ENCODE results near the gene ZNF575.

DNA sequence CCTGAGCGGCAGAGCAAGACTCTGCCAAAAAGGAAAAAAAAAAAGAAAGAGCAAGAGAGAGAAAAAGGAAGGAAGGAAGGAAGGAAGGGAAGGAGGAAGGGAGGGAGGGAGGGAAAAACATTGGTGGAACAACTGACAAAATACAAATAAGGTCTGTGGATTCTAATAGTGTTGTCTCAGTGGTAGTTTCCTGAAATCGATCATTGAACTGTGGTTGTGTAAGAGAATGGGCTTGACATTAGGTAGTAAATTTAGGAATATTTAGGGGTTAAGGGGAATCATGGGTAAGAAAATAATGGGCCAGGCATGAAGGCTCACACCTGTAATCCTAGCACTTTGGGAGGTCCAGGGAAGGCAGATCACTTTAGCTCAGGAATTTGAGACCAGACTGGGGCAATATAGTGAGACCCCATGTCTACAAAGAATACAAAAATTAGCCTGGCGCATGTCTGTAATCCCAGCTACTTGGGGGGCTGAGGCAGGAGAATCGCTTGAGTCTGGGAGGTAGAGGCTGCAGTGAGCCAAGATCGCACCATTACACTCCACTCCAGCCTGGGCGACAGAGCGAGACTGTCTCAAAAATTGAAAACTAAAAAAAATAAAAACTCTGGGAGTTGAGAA is 42.9 kb upstream of the ZNF575 start:
- TF ChIP-seq, protein P1, sequence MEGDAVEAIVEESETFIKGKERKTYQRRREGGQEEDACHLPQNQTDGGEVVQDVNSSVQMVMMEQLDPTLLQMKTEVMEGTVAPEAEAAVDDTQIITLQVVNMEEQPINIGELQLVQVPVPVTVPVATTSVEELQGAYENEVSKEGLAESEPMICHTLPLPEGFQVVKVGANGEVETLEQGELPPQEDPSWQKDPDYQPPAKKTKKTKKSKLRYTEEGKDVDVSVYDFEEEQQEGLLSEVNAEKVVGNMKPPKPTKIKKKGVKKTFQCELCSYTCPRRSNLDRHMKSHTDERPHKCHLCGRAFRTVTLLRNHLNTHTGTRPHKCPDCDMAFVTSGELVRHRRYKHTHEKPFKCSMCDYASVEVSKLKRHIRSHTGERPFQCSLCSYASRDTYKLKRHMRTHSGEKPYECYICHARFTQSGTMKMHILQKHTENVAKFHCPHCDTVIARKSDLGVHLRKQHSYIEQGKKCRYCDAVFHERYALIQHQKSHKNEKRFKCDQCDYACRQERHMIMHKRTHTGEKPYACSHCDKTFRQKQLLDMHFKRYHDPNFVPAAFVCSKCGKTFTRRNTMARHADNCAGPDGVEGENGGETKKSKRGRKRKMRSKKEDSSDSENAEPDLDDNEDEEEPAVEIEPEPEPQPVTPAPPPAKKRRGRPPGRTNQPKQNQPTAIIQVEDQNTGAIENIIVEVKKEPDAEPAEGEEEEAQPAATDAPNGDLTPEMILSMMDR (IDR thresholded peaks at IDR 0.05; ENCODE audit: low read depth, low read length) = no peak
- TF ChIP-seq MYC (IDR thresholded peaks at IDR 0.05; ENCODE audit: low read depth, low read length) (no peak), POLR2A (IDR thresholded peaks at IDR 0.05; ENCODE audit: extremely low read depth, insufficient read length) (no peak)

Measured in NB4 (cell line).